HCEC 1CT (cell line): ENCODE measurements around the gene DDX10.
A peak's percentile ranks its signal among the peaks of the same experiment; 100 is the strongest.

Experiments used
- DNase-seq: peaks from one replicate; pipeline ENCODE4 v3.0.0-alpha.2; 2017

The DDX10 gene

DNA sequence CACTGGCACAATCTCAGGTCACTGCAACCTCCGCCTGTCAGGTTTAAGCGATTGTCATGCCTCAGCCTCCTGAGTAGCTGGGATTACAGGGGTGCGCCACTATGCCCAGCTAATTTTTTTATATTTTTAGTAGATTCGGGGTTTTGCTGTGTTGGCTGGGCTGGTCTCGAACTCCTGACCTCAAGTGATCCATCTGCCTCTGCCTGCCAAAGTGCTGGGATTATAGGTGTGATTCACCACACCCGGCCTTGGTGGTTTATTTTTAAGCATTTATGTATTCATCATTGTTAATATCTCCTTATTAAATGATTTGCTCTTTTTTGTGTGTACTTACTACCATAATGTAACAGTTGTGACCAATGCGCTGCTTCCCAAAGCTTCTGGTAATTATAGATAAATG, 171.7 kb downstream of the DDX10 start:
- no peak for DNase-seq

DNA sequence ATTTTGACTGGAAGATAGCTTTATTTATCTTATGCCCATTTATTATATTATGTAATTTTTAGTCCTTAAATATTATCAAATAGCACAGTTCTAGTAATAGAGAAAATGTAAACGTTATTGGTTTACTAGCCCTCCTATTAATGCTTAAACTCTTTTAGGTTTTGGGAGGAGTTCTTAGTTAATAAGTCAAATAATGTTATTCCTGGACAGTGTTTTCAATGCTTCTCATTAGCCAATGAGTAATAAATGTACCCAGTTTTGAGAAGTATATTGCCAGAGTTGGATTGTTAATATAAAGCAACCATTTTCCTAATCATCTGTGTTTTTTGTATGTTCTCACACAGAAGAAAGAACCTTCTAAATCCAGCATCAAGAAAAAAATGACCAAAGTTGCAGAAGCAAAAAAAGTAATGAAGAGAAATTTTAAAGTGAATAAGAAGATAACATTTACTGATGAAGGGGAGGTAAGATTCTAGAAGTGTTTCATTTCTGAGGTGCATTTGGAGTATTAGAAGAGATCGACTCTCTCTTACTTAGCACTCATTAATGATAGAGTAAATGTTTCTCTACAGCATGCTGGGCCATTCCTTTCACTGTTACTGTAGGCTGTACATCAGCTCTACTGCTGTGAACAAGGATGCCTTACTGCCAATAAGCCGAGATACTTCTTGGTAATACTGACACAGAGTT, 173.4 kb downstream of the DDX10 start:
- DNase-seq, result no peak

DNA sequence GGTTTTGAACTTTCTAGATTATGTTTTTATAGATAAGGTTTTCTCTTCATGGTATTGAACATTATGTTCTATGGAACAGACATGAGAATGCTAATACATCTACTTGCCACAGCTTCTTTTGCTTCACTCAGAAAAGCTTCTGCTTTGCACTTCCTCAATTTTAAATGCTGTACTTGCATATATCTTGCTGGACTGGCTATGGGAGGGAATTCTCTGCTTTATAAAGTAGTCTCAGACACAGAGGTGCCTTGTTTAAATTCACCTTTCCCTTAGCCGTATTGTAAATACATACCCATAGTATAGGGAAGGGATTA, 173.9 kb downstream of the DDX10 start:
- no peak for DNase-seq

DNA sequence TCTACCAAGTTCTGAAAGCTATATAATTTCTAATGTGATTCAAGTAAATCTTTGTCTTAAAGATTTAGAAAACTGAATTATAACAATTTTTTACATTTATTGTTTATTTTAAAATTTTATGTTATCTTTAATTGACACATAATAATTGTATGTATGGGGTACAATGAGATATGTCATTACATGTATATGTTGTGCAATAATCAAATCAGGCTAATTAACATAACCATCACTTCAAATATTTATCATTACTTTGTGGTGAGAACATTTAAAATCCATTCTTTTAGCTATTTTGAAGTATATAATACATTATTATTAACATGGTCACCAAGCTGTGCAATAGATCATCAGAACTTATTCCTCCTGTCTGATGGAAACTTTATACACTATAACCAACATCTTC, 181.1 kb downstream of the DDX10 start:
- DNase-seq, result no peak

DNA sequence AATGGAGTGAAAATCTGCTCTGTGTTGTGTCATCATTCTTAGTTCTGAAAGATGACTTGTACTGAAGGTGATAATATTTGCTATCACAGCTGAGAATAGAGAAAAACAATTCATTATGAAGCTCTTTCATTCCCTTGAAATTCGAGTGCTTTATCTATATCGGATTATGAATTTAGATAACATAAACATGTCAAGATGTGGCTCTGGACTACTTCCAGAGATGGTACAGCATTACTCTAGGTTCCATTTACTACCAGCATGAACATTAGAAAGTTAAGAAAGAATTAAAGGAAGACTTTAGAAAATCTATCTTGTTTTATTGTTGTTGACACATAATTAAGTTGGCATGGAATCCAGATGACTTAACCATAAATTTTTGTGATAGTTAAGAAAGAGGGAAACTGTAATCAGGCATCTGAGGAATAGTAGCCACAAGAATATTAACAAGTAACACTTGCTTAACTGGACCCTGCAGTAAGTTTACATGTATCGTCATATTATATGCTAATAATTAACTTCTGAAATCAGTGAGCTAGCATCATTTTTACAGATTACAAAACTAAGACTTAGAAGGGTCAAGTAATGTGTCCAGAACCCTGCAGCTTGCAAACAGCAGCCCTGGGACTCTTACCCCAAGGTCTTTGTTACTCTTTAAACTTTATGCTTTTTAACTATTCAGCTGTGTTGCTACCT, 182.6 kb downstream of the DDX10 start:
- DNase-seq, result no peak

DNA sequence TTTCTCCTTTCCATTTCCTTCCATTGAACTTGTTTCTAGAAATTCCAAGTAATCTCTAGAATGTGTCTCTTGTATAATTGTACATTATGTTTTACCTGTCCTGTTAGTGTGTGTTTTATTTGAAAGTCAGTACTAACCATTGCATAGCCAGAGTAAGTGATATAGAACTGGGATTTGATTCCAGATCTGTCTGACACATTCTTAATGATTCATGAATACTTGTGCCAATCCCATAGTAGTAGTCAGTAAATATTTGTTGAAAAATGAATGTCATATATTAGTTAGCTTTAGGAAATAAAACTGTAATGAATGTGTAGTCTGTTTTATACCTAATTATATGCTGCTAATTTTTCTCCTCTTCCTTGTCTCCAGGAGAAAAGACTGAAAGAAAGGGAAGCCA, 186.9 kb downstream of the DDX10 start:
- DNase-seq, result peak; percentile 11

DNA sequence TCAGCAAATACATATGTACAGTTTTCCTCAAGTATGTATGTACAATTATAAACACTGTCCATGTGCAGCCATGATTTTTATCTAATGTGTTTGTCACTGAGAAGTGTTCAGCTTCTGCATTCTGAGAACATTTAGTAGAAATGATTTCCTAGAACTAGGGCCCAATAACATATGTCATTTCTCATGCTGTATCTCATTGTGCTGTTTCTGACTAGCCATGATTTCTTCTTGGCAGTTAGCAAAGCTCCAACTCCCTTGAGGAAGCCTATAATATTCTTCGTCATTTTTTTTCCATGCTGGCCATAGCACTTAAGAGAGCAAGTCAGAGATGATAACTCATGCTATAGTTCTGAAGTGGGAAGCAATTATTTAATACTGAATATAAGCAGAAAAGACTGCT, 187.8 kb downstream of the DDX10 start:
- no peak for DNase-seq

DNA sequence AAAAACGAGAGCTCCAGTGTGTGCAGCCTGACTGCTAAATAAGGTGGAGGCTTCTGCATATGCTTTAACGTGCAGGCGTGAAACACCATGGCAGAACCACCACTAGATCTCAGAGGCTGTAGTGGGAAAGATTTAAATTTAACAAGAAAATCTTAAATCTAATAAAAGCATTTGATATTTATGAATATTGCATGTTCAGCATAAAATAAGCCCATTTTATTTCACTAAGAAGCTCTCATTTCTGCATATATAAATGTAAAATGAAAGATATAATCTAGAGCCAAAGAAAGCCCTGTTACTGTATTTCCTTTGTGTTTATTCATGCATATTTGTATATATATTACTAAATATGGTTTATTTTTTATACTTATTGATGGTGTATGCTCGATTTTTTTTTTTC, 188.3 kb downstream of the DDX10 start:
- no peak for DNase-seq

DNA sequence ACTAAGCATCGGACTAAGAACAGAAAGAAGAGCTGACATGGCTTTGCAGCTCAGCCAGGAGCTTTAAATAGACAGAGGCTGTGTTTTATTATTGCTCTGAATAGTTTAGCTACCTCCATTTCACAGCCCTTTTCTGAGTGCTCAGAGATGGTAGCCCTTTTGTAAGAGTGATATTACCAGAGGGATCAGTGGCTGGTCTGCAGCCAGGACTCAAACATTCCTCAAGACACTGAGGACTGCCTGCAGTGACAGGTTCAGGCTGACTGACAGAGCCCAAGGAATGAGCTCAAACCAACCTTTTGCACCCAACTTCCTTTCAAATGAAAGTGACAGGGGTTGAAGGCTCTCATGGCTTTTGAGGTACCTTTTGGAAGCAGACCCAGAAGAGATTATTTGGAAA, 189.0 kb downstream of the DDX10 start:
- no peak for DNase-seq

DNA sequence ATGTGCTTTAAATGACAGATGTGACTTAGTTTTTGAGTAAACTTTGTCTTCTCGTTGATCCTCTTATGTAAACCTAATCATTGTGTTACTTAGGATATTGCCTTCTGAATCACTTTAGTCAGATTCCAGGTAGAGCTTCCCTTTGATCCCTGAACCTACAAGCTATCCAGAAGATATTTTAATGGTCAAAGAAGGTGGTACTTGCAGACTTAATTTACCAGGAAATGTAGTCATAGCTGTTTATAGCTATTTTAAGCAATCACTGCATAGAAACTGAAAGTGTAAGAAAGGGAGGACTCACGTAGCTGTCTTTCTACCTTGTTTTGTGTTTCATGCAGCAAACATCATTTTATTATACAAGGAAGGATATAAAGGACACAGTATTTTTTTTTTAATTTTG, 189.5 kb downstream of the DDX10 start:
- DNase-seq, result no peak

DNA sequence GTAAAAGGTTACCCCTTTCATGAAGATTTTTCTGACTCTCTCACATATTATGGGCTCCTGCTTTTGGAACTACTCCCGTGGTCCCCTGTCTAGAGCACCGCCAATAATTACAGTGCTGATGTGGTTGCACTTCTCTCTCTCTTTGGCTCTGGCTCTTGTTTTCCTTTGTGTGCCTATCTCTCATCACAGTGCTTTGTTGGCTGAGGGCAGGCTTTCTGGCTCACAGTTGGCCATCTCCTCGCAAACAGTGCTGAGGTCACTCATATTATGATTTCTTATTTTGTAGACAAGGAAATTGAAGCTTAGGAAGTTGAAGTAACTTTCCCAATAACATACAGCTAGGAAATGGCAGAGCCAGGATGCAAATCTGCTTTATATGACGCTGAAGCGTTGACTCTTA, 192.5 kb downstream of the DDX10 start:
- no peak for DNase-seq

DNA sequence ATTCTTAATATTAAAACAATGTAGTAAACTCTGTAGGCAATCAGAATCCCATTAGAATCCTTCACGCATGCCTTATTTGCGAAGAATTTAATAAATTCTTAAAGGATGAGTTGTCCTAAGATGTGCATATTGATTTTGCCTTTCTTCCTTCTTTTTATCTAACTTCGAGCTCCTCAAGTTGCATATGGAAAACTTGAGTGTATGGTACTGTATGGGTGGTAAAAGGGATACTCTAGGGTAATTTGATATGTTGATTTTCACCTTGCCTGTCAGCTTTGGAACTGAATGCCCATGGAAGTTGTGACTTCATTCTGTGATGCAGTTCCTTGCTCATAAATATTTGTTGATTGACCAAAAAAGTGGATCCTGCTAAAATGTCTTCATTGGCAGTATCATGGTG, 193.8 kb downstream of the DDX10 start:
- no peak for DNase-seq

DNA sequence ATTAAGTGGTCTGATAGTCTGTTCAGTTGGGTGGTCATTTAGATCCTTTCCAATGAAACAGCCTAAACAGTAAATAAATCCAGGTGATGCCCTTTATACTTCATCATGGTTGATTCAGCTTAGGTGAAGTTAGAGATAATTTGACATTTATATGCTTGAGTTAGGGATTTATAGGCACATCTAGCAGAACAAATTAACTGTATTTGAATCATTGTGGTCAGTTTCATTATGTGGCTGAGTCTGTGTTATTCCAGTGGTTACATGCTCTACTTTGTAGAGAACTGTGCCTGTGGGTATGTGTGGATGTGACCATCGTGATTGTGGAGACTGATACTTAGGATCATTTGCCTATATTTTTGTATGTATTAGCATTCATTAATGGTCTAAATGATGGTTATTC, 194.6 kb downstream of the DDX10 start:
- no peak for DNase-seq

DNA sequence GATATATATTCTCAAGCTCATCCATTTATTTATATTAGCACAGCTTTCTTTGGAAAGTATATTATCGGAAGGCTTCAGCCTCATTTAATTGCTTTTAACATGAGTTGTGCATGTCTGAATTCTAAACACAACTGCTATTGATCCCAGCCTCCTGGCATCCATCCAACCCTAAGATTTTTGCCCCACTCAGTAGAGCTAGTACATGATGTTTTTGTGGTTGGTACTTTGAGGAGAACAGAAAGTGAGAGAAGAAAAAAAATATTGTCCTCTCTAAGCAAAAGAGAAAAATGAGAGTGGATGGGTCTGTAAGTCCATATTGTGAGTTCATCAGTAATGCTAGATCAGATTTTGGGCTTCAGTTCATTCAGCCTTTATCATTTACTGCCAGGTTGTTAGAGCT, 198.7 kb downstream of the DDX10 start:
- DNase-seq, result no peak

DNA sequence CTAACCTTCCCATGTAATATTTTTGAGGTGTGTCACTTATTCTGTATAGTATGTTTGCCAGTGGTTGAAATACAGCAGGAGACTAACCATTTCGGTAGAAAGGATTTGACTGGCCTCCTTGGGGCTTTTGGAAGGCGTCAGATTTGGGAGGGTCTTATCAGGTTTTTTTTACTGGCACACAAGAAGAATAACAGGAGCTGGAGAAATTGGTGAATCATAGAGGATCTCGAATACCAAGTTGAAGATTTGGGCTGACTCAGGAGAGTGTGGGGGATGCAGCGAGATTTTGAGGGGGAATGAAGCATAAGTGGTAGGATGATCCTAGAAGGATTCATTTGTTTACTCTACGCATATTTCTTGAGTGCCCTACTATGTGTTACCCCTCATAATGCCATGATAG, 200.5 kb downstream of the DDX10 start:
- DNase-seq, result peak; percentile 45

DNA sequence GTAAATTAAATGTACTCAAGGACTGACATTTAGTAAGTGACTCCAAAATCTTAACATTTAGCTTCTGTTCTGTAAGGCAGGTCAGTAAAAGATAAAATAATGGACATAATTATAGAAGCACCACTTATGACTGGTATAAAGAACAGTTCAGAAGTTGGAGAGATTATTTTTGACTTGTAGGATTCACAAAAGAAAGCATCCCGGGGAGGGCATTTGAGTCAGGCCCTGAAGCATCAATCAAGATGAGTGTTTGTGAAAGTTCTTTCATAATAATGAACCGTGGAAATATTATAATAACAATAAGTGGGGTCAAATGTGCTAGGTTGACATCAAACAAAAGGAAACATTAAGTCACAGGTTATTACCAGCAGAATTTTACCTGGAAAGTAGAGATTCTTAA, 201.9 kb downstream of the DDX10 start:
- DNase-seq, result no peak

DNA sequence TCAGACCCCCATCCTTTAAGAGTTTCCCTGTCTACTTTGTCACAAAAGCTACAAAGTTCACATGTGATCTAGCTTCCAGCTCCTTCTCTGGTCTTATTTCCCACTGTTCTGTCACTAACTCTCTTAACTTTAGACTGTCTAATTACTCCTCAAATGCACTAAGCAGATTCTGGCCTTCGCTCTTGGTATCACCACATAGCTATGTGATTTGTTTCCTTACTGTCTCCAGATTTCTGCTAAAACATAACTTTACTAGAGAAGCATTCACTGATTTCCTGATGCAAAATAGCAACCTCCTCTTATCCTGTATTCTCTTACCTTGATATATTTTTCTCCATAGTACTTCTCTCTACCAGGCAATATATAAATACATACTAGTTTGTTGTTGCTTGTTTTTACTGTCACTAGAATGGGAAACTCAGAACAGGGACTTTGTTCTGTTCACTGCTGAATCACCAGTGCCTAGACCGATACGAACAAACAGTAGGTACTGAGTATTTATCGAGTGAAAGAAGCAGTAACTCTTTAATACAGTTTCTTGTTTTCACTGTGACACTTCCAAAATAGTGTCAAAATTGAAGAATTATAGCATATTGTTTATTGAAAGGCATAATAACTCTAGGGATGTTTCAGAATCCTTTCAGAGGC, 205.6 kb downstream of the DDX10 start:
- peak; percentile 91 for DNase-seq

DNA sequence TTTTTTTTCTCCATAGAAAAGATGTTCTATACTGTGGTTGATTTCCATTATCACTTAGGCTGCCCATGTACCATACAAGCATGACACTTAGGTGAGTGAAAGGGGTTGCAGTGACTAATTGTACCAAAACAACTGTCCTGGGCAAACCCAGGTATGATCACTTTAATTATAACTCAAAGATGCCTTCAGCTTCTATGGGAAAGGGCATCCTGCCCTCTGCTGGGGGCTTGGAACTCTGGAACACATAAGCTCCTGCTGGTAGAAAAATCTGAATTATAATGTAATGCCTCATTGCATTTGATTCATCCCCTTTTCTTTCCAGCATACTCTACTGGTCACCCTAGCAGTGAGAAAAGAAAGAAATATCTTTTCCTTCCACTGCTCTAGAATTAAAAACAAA, 206.3 kb downstream of the DDX10 start:
- DNase-seq, result peak; percentile 75

DNA sequence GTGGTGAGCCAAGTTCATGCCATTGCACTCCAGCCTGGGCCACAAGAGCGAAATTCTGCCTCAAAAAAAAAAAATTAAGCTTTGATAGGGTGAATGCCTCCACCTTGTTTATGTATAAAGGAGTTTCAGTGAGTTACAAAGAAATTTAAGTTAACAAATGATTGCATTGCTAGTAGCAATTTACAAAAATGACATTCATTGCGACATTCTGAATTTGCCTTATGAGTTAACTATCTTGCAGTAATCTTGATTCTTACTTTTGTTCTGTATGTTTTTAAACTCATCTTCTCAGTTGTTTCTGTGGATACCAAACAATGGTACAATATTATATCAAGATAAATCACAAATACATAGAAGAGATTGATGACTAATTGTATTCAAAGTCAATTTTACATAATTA, 207.0 kb downstream of the DDX10 start:
- no peak for DNase-seq

DNA sequence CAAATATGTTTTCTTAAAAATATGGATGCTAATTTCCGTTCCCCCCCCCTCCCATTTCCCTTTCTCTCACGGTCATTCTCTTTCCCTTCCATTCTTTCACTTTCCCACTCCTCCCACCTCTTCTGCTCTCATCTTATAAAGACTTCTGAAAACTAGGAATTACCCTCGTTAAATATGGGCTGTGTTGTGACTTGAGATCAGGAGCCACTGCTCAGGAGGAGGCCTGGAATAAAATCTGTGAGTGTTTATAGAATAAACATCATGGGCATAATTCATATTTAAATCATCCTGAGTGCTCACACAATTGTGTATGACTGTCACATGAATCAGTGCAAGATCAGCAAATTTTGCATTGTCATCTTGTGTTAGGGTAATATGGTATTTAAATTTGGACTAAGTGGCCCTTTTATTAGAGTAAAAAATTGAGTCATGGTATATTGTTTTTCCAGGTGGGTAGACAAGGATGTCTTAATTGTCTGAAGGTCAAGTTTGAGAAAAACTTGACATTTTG, 208.0 kb downstream of the DDX10 start:
- peak; percentile 66 for DNase-seq

DNA sequence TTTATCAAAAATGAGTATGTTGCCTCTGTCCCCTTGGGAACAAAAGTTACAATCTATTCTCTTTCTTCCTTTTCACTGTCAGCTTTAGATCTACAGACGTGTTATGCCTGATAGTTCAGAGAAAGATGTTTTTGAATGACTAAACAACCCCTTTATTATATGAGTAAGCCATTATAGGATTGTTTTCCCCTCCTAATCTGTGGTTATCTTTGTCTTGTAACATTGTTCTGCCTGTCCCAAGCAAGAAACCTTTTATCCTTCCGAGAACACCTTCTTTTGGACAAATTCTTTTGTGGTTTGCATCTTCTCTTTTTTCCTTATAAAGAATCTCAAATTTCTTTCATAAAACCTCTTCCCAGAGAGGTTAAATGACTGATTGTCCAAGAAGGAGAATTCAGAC, 208.4 kb downstream of the DDX10 start:
- peak; percentile 38 for DNase-seq

DNA sequence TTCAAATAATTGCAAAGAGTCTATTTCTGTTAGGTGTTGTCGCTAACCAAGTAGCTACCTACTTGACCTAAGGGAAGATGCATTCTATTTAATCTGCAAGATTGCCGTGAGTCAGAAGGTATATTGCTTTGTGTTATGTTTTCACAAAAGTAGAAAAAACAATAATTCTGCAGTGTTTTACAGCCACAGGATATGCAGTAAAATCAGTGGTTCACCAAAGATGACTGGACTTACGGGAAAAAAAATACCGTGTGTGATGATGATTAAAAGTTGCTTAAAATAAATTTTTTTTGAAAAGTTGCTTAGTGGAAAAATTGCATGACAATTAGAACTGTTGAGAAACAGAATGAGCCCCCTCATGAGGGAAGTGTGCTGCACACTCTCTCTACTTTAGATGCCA, 209.1 kb downstream of the DDX10 start:
- no peak for DNase-seq

DNA sequence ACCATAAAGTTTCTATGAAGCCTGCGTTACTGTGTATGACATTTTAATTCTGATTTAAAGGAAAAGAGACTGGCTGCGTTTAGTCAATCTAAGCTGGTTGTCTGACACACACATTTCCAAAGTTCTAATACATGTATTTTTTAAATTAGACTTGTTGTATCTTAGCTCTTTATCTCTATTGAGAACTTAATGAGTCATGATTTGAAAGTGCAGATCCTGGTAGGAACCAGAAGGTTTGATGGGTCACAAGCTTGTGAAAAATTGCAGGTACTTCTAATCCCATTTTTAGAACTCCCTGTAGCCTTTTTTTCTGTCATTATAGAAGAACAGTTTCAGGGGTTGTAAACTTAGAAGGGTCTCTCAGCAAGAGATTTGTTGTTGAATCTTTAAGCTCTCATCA, 210.3 kb downstream of the DDX10 start:
- DNase-seq, result no peak

DNA sequence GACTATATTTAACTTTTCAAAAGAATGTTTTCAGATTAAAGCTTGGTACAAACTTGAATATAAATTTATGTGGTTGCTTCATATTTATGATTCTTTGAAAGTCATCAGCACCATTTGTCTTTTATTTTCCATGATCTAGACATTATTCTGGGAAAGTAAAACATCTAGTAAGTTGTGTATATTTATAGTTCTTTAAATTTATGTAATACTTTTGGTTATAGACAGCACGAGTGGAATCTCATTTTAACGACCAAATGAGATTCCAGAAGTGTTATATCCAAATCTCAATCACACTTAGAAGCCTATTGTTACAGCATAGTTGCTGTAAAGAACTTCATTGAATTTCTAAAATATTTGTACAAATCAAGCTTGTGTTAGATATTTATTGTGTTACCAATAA, 212.3 kb downstream of the DDX10 start:
- DNase-seq, result no peak

DNA sequence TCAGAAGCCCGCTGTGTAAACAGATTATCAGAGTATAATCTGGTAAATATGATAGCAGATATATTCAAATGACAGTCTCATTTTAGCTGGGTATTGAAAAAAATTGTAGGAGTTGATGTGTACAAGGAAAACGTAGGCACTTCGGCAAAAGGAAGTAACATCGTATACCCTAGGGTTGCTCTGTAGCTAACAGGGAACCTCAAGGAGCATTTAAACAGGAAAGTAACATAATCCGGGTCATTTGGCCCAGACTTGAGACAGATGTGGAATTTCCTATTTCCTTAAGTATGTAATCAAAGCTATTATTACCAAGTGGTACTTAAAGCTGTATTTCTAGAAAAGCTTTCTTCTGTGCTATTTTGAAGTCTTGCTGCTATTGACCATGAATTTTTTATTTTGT, 215.6 kb downstream of the DDX10 start:
- no peak for DNase-seq
